ENCODE results near the gene CC2D1A.

DNA sequence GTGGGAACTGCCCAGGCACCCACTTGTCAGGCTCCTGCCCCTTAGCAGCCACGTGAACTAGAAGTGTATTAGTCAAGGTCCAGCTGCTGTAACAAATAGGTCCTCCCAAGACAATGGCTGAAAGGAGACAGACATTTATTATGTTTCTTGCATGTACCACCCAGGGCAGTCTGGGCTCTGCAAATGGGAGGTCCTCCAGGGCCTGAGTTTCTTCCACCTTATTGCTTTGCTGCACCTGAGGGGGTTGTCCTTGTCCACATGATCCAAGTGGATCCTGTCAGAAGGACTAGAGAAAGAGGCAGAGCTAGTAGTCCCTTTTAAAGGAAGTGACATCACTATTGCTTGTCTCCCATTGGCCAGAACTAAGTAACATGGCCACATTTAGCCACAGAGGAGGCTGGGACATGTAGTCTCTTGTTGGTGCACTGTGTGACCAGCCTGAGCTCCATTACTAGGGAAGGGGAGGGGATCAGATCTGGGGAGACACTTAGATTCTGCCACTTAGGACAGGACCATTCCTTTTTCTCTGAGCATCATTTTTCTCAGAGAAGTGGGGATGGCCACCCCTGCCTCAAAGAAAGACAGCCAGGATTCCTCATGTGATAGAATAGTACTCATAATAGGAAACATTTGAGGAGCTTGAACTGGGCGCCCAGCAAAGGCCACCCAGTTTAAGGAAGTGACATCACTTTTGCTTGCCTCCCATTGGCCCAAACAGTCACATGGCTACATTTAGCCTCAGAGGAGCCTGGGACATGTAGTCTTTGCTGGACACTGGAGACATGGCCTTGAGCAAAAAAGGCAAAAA lies 15.1 kb downstream of the CC2D1A start:
- no peak for TF ChIP-seq POLR2AphosphoS5 (IDR thresholded peaks at IDR 0.05; ENCODE audit: low read depth, low read length)
- TF ChIP-seq TAF1 (IDR thresholded peaks at IDR 0.05; ENCODE audit: low read depth, low read length) = no peak
- no peak for TF ChIP-seq PAX5 (IDR thresholded peaks at IDR 0.05; ENCODE audit: insufficient read depth, low read length, severe bottlenecking)
- TF ChIP-seq POLR2A (IDR thresholded peaks at IDR 0.05; ENCODE audit: low read depth, low read length) = no peak
- TF ChIP-seq POU2F2 (IDR thresholded peaks at IDR 0.05; ENCODE audit: low read depth, low read length) = no peak
- 0 out of 2 replicates have a peak, but pooled peaks have one; percentile 35 for TF ChIP-seq SPI1 (IDR thresholded peaks at IDR 0.05; ENCODE audit: low read depth, low read length)
